ENCODE results near the gene DRC1.

- no peak for TF ChIP-seq POLR2AphosphoS5 (IDR thresholded peaks at IDR 0.05; ENCODE audit: low read depth, low read length)
- no peak for TF ChIP-seq CTCF (IDR thresholded peaks at IDR 0.05)
- no peak for TF ChIP-seq SIN3A (IDR thresholded peaks at IDR 0.05; ENCODE audit: borderline replicate concordance, insufficient read depth, low read depth, low read length)
Observed at GRCh38 chr2:26414311-26414710, 12.6 kb downstream of the DRC1 start.
